ENCODE data around the gene CMTM4.
"Not testable (repeated sequence)": the region's sequence is repeated elsewhere in the genome, so short reads cannot be mapped to it uniquely, and the experiment has no call there.

The CMTM4 gene

DNA sequence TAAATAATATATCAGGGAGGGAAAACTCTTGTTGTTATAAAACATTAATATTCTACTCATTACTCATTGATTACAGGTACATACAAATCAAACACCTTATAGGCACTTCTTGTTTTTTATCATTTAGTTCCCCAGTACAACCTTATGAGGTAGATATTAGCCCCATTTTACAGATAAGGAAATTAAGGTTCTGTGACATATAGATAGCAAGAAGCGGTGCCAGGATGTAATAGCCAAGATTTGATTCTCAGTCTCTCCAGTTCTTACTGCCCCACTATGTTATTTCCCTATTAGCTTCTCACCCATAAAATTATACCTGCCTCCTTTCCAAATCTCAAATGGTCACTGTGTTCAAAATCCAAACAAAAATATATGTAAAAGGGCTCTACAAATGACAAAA is 55.2 kb downstream of the CMTM4 start:
- DNase-seq (ENCODE audit: low spot score): no peak

DNA sequence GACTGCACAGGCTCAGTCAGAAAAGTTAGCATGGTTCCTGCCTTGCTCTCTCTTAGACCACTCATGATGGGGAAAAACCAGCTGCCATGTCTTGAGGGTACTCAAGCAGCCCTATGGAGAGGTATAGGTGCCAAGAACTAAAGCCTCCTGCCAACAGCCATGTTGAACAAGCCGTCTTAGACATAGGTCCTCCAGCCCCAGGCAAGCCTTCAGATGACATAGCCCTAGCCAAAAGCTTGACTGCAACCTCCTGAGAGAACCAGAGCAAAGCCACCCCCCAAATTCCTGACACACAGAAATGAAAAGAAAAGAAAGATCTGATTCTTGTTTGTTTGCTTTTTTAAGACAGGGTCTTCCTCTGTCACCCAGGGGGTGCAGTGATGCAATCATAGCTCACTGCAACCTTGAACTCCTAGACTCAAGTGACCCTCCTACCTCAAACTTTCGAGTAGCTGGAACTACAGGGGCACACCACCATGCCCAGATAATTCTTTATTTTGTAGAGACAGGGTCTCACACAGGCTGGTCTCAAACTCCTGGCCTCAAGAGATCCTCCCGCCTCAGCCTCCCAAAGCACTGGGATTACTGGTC is 55.7 kb downstream of the CMTM4 start:
- no peak for DNase-seq (ENCODE audit: low spot score)

- DNase-seq (ENCODE audit: low spot score): no peak
Observed at GRCh38 chr16:66639091-66639885, 57.3 kb downstream of the CMTM4 start.

DNA sequence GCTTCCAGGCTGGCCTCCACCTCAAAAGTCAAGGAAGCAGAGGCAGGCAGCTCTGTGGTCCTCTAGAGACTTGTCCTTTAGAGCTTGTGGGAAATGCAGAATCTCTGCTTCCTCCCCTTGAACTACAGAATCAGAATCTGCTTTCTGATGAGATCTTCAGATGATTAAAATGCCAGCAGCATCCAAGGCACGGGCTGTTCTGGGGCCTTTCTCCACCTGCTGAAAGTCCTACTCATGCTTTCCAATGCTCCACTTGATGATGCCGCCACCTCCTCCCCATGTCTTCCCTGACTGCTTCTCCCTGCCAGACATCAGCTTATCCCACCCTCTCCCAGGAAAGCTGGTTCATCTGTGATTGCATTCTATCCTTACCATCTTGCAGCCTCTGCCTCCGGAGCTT is 58.7 kb downstream of the CMTM4 start:
- no peak for DNase-seq (ENCODE audit: low spot score)

DNA sequence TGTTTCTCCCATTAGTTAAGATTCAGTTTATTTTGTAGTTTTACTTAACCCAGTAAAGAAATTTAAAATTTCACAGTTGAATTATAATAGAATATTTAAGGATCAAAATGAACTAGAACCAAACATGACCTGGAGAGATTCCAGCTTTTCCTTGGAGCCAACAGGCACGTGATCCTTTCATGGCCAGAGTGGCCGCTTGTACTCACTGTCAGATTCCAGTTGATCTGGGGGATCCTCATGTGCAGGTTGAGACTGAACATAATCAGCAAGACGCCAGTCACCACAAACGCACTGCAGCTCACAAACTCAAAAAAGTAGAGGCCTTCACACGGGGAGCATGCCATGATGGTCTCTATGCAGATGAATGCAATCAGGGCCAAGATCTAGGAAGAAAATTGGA is 60.3 kb downstream of the CMTM4 start:
- DNase-seq (ENCODE audit: low spot score): no peak

DNA sequence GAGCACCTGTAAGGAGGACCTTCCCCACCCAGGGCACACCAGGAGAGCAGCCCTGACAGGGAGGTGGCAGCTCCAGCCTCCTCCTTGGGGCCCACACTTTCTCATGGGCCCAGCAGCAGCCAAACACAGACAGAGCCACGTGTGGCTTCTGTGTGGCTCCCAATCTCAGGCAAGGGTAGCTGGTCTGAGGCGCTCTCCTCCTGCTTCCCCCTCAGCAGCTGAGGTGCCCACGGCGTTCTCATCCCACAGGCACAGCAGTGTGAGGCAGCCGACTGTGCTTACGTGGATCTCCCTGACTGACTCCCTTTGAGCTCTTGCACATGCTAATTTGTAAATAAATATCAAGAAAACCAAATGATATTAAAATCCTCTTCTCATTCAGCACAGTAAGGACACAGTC is 61.1 kb downstream of the CMTM4 start:
- DNase-seq (ENCODE audit: low spot score): no peak

DNA sequence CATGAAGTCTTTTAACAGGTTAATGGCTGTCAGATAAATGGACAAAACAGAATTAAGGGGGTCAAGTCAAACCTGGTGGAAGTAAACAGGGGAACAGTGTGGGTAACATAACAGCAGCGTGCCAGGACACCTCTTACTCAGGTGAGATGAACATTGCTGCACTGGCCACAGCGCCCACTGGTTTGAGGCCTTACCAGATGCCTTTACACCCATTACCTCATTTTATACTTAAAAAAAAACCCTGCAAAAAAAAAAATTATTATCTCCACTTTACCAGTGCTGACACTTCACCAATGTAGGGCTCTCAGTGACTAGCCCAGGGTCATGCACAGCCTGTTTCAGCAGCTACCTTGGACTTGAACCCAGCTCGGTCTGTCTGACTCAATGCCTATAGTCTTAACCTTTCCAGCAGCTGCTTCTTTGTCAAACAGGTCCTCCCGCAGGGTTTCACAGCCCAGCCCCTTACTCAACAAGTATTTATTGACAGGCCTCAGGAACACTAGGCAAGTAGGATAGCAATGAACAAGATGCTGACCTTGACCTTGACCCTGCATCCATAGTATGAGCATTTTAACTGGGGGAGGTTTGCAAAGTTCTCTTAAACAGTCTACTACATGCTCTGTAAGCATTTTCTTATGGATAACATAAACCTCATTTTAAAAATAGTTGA is 61.9 kb downstream of the CMTM4 start:
- DNase-seq (ENCODE audit: low spot score): no peak

- DNase-seq (ENCODE audit: low spot score): not testable (repeated sequence)
Observed at GRCh38 chr16:66631558-66631957, 65.0 kb downstream of the CMTM4 start.

DNA sequence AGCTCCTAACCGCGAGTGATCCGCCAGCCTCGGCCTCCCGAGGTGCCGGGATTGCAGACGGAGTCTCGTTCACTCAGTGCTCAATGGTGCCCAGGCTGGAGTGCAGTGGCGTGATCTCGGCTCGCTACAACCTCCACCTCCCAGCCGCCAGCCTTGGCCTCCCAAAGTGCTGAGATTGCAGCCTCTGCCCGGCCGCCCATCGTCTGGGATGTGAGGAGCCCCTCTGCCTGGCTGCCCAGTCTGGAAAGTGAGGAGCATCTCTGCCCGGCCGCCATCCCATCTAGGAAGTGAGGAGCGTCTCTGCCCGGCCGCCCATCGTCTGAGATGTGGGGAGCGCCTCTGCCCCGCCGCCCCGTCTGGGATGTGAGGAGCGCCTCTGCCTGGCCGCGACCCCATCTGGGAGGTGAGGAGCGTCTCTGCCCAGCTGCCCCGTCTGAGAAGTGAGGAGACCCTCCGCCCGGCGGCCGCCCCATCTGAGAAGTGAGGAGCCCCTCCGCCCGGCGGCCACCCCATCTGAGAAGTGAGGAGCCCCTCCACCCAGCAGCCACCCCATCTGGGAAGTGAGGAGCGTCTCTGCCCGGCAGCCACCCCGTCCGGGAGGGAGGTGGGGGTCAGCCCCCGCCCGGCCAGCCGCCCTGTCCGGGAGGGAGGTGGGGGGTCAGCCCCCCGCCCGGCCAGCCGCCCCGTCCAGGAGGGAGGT is 65.8 kb downstream of the CMTM4 start:
- DNase-seq (ENCODE audit: low spot score): not testable (repeated sequence)

DNA sequence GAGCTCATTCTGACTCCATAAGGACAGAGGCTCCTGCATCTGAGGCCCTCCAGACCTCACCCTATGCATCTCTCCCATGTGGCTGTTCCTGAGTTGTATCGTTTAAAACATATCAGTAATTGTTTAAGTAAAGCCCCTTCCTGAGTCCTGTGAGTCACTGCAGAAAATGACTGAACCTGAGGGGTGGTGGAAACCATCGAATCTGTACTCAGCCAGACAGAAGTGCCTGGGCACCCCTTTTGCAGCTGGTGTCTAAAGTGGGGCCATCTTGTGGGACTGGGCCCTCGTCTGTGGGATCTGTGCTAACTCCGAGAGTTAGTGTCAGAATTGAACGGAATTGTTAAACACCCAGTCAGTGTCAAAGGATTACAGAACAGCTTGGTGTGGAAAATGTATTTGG is 66.7 kb downstream of the CMTM4 start:
- DNase-seq (ENCODE audit: low spot score): no peak

- DNase-seq (ENCODE audit: low spot score): not testable (repeated sequence)
Observed at GRCh38 chr16:66627611-66628378, 68.7 kb downstream of the CMTM4 start.

DNA sequence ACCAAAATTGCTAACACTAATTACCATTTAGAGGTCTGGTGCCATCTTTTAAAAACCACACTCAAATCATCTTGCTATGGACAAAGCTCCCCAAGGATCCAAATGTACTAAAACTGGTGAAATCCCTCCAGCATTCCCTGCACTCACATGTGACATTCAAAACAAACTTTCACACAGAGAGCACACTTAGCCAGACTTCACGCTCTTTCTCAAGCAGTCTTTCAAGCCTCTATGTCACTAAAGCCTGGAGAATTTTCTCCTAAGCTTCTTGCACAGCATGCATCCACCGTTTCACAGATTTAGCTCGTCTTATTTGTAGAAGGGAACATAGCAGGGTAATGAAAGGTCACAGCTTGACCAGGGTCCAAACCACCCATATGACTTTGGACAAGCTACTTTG is 72.8 kb downstream of the CMTM4 start:
- no peak for DNase-seq (ENCODE audit: low spot score)

DNA sequence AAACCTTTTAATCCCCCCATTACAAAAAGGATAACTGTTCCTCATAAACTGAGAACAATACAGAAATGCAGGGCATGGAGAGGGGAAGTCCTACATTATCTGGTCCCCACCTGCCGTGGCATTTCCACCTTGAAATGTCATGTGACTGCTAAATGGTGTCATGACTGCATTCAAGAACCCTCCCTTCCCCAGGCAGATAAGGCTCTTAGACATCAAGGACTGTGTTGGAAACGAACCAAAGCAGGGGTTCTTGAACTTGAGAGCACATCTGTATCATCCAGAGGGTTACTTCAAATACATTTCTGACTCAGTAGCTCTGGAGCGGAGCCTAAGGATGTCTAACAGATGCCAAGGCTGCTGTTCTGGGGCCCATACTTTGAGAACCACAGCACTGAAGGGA is 73.7 kb downstream of the CMTM4 start:
- no peak for DNase-seq (ENCODE audit: low spot score)

DNA sequence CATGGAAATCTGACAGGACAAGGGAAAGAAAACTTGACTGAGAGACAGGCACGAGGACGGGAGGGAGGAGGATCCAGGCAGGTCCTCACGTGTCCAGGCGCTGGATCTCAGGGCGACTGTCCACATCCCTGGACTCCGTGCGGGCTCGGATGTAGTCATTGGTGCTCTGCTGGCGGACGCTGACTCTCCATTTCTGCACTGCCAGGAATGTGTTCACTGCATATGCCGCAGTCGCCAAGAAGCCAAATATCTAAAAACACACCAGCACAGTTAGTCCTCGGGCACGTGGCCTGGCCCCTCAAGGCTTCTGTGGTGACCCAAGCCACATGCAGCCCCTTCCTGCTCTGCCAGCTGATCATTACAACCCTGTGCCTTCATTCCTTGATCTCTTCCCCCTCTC is 74.6 kb downstream of the CMTM4 start:
- DNase-seq (ENCODE audit: low spot score): no peak

DNA sequence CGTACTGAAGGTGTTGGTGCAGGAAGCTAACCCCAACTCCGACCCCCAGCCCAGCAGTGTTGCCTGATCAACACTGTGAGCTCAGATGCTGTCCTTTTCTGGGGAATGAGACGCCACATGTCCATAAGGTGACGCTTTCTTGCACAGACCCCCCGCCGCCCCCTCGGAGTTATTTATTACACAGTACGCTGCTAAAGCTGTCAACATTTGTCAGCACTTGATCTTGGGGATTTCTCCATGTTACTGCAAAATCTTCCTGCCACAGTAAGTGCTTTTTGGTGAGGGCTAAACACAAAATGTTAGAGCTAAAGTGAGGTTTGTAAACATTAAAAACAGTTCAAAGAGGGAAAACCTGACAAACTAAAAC is 76.1 kb downstream of the CMTM4 start:
- DNase-seq (ENCODE audit: low spot score): no peak

DNA sequence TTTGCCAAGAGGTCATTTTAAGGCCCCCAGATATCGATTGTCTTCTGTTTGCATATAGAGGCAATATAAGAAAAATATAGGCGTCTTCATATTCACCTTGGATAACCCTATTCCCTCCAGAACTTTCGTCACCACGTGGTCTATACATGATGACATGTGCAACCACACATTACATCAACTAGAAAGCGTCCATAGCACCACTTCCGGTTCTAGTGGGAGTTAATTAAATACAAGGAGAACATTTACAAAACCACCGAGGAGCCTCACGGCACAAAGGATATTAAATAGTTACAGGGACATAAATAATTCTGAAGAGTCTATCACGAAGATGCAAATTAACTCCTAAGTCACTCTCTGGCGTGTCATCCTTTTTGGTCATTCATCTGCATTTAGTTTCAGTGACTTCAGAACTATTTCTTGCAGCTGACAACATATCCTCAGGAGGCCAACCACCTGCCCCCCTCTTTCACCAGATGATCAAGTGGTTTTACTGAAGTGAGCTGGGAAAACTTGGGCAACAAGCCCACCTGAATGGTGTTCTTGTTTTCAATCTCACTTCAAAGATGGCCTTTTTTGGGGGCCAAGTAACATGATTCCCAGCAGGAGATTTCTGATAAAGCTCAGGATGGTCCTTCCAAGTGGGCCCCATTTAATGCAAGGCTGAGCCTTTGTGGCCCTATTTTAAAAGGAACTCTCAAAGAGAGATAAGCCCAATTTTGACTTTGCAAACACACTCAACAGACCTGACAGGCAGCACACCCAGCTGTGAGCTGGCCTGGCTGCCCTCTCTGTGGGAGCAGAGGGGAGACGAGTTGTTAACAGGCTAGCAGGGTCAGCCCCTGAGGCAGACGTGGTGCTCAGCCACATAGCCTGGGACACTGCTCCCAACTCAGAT is 76.8 kb downstream of the CMTM4 start:
- DNase-seq (ENCODE audit: low spot score): no peak

DNA sequence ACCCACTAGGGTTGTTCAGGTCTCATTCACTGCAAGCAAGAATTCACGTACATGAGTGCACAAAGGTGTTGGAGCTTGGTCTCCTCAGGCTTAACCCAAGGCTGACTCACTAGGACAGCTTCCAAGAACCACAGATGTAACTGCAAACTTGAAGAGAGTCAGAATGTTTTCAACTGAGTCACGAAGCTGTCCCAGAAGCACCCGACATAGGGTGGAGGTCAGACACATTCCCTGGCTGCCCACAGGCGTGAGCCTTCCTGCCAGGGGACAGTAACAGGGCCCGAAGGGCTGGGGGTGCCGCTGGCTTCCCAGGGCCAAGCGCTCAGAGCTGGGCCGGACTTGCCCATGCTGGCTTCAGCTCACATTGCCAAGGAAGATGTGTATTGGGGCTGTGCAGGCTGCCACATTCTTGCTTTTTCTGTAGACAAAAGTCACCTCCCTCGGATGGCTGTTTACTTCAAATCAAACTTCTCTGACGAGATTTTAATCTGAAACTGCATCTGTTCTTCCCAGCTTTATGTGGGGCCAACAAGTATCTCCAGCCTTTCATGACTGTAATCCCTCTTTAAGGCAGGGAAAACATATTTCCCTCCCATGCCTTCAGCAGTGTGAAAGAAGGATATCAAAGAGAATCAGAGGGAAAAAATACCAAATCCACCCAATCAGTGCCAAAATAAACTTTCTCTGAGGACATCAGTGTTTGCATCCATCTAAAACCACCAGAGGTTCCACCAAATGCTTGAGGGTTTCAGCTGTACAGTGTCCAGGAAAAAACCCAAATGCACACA is 77.8 kb downstream of the CMTM4 start:
- DNase-seq (ENCODE audit: low spot score): no peak

DNA sequence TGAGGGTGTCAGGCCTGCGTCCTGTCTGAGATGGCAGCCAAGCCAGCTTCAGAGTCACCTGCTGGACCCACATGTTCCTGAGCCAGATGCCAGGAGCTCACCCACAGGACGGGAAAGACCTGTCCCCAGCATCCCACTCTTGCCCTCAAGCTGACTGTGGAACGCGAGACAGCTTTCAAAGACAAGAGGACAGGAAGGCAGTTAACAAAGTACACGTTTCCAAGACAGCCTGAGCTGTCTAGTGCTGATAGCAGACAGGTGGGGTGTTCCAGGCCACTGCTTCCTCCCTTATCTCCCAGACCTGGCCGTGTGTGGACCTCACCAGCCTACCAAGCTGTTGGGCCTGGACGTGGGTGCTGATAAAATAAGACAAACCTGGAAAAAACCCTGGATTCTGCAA is 78.8 kb downstream of the CMTM4 start:
- DNase-seq (ENCODE audit: low spot score): no peak

- no peak for DNase-seq (ENCODE audit: low spot score)
Observed at GRCh38 chr16:66617010-66617434, 79.5 kb downstream of the CMTM4 start.

GRCh38 chr16:66616592-66616991 is 80.0 kb downstream of the CMTM4 start:
- no peak for DNase-seq (ENCODE audit: low spot score)

Measured in germinal center (tissue), 1 donor.